Naive thymus-derived CD4-positive, alpha-beta T cell (primary cell): ENCODE measurements around the gene ATP2A3. TPM values are rescaled to one million over a fixed set of nuclear protein-coding genes. Genes with fewer than 3 reads are reported as not detected.
A peak's percentile ranks its signal among the peaks of the same experiment; 100 is the strongest.

Experiments
- ATAC-seq: fragments of 150-1000 bp; cut with Tn5 transposase; 2 replicates; pipeline ENCODE4 v1.10.0; 2021; ENCODE audit warnings: mild to moderate bottlenecking, moderate library complexity
- CTCF ChIA-PET: fragments of 350-600 bp; sonication (Branson Sonifier 250); formaldehyde crosslinking; loops from one replicate; lab custom pipeline; 2021; ENCODE audit warnings: antibody characterized with exemption; lab: Charles Lee
- POLR2A ChIA-PET: fragments of 350-600 bp; sonication (Branson Sonifier 250); formaldehyde crosslinking; loops from one replicate; lab custom pipeline; 2021; ENCODE audit warnings: antibody characterized with exemption, inconsistent platforms; lab: Charles Lee
- DNase-seq, 9 donors: peaks; one replicate each; pipeline versions ENCODE4 v3.0.0 to v3.0.0-alpha.2; 2020 to 2022; ENCODE audit warnings: mixed read lengths in 1 of 9
- H3K27ac ChIP-seq: one replicate; pipeline ENCODE4 v1.7.0; 2013; ENCODE audit warnings: mild to moderate bottlenecking, low read depth, low read length, moderate library complexity
- H3K27me3 ChIP-seq, 2 donors: one replicate each; pipeline ENCODE4 v1.7.0; 2013; ENCODE audit warnings: low read length in 2 of 2, mild to moderate bottlenecking in 2 of 2, moderate library complexity in 2 of 2; ENCODE audit not compliant: control insufficient read depth in 2 of 2, insufficient read depth in 2 of 2
- H3K36me3 ChIP-seq, 3 experiments: 1 replicate in 2 of 3; 2 replicates in 1 of 3; pipeline ENCODE4 v1.7.0; 2013; ENCODE audit warnings: low read length in 3 of 3, mild to moderate bottlenecking in 3 of 3, moderate library complexity in 1 of 3; ENCODE audit not compliant: insufficient read depth in 3 of 3, control insufficient read depth in 2 of 3
- H3K4me1 ChIP-seq, 2 donors: one replicate each; pipeline ENCODE4 v1.7.0; 2013; ENCODE audit warnings: low read length in 2 of 2, mild to moderate bottlenecking in 2 of 2, moderate library complexity in 1 of 2; ENCODE audit not compliant: control insufficient read depth in 2 of 2, insufficient read depth in 2 of 2
- H3K4me3 ChIP-seq: 2 replicates; pipeline ENCODE4 v1.7.0; 2013; ENCODE audit warnings: mild to moderate bottlenecking, low read length
- H3K9me3 ChIP-seq, 3 experiments: 1 replicate in 2 of 3; 2 replicates in 1 of 3; pipeline ENCODE4 v1.7.0; 2013; ENCODE audit warnings: low read length in 3 of 3; ENCODE audit not compliant: control insufficient read depth in 2 of 3
- H3K27ac Mint-ChIP-seq, 9 donors: one replicate each; pipeline ENCODE4 v1.8.0; 2020 to 2022; ENCODE audit warnings: mixed read lengths in 9 of 9, mild to moderate bottlenecking in 8 of 9, moderate library complexity in 5 of 9, inconsistent platforms in 2 of 9
- H3K27me3 Mint-ChIP-seq, 5 donors: one replicate each; pipeline ENCODE4 v1.8.0; 2021 to 2022; ENCODE audit warnings: mixed read lengths in 5 of 5, mild to moderate bottlenecking in 1 of 5
- H3K36me3 Mint-ChIP-seq, 5 donors: one replicate each; pipeline ENCODE4 v1.8.0; 2020 to 2022; ENCODE audit warnings: mixed read lengths in 5 of 5, mild to moderate bottlenecking in 3 of 5, inconsistent platforms in 1 of 5
- H3K4me1 Mint-ChIP-seq, 7 donors: one replicate each; pipeline ENCODE4 v1.8.0; 2020 to 2022; ENCODE audit warnings: mixed read lengths in 7 of 7, mild to moderate bottlenecking in 3 of 7, inconsistent platforms in 1 of 7
- H3K4me3 Mint-ChIP-seq, 10 donors: one replicate each; pipeline ENCODE4 v1.8.0; 2020 to 2022; ENCODE audit warnings: mild to moderate bottlenecking in 10 of 10, mixed read lengths in 10 of 10, moderate library complexity in 6 of 10, inconsistent platforms in 2 of 10
- H3K9me3 Mint-ChIP-seq, 11 donors: one replicate each; pipeline ENCODE4 v1.8.0; 2020 to 2022; ENCODE audit warnings: mixed read lengths in 11 of 11, mild to moderate bottlenecking in 4 of 11, inconsistent platforms in 1 of 11, moderate library complexity in 1 of 11
- intact Hi-C, 2 donors: fragments of 100-400 bp; cut with micrococcal nuclease; formaldehyde crosslinking; loops; one replicate each; pipeline ENCODE4 v1.15.1; 2023
- polyA plus RNA-seq, 2 donors: library from polyadenylated mRNA; unstranded; fragments of 300-500 nt; fragmentation: Illumina TruSeq; gene quantifications; one replicate each; pipeline ENCODE4 v1.2.3, GENCODE V29; 2021
- total RNA-seq, 6 experiments: library from RNA in 5 of 6; stranded (reverse) in 5 of 6; gene quantifications; 1 replicate in 5 of 6; 2 replicates in 1 of 6; pipeline ENCODE4 v1.2.3 and lab custom pipeline; 2021 to 2026

ATP2A3 gene
- total and polyA plus RNA-seq, 7 experiments from 2014 or later = 46.6 to 260 (median 157) TPM

DNA sequence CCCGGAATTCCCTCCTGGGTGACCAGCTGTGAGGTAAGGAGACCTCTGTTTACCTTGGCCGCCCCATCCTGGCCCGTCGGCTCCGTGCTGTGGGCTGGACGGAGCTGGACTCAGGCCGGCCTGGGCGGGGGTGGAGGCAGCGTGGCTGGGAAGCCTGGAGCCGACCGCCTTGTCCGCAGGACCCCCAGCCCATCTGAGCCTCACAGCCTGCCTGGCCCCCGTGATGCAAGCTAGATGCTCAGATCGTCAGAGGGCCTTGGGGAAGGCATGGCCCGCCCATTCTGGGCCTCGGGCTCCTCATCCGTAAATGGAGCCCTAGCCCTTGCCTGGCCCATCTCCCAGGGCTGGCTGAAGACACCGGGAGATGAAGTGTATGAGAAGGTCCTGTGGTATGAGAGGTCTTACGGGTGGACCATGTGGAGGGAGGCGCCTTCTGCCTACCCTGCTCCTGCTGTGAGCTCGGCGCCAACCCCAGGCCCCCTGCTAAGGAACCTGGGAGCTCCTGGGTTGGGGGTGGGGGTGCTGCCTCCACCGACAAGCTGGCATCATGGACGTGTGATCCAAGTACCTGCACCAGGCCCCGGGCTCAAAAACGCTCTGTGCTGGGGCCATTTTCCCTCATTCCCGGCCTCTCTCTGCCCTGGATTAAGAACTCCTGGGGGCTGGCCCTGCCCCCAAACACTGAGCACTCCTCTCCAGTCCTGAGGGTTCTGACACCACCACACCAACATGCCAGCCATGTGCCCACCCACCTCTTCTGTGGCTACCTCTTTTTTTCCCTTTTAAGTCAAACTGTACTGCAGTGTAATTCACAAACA is 42.5 kb downstream of the ATP2A3 start:
- H3K36me3 Mint-ChIP-seq = peaks cover 0 to 10% (median 5%) of the 10 kb centered on the region in 5 donors
- intact Hi-C loops = no loop called here
- no peaks in the 10 kb centered on the region for H3K27me3 ChIP-seq
- DNase-seq = no peak
- peaks cover 0 to 29% (median 0%) of the 10 kb centered on the region in 3 experiments for H3K36me3 ChIP-seq
- peak overlapping the region in 3 of 9 donors; percentile 29 to 56 (median 33) for H3K27ac Mint-ChIP-seq
- POLR2A ChIA-PET = no interaction called here
- no peak overlapping the region for H3K4me3 ChIP-seq
- H3K27ac ChIP-seq = no peak overlapping the region
- CTCF ChIA-PET = no interaction called here
- H3K9me3 Mint-ChIP-seq = no peaks in the 10 kb centered on the region
- H3K4me3 Mint-ChIP-seq = no peak overlapping the region
- peaks cover 6 to 9% of the 10 kb centered on the region in 2 donors for H3K4me1 ChIP-seq
- H3K9me3 ChIP-seq = no peaks in the 10 kb centered on the region
- H3K4me1 Mint-ChIP-seq = peaks cover 4 to 11% (median 8%) of the 10 kb centered on the region in 7 donors
- no peaks in the 10 kb centered on the region for H3K27me3 Mint-ChIP-seq
- ATAC-seq = no peak

DNA sequence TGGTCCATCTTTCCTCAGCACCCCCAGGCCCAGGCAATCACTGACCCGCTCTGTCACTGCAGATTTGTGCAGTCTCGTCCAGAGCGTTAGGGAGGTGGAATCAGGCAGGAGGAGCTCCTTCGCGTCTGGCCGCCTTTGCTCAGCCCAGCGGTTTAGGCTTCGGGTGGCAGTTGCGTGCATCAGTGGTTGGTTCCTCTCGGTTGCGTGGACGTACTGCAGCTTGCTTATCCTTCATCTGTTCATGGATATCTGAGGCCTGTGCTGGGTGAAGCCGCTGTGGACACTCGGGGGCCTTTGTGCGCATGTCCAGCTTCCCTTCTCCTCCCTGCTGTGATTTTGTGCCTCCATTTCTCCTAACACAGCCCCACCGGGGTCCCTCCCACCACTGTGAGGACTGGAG is 43.2 kb downstream of the ATP2A3 start:
- Histone ChIP-seq H3K4me3 (no peak overlapping the region), H3K9me3 (no peaks in the 10 kb centered on the region), H3K36me3 (peaks cover 0 to 24% (median 0%) of the 10 kb centered on the region in 3 experiments), H3K27me3 (no peaks in the 10 kb centered on the region), H3K27ac (no peak overlapping the region), H3K4me1 (peaks cover 13 to 16% of the 10 kb centered on the region in 2 donors)
- ChIA-PET POLR2A (no interaction called here), CTCF (no interaction called here)
- ATAC-seq (no peak), DNase-seq (no peak)
- peaks cover 6 to 18% (median 11%) of the 10 kb centered on the region in 7 donors for H3K4me1 Mint-ChIP-seq
- no peaks in the 10 kb centered on the region for H3K27me3 Mint-ChIP-seq
- peaks cover 0 to 10% (median 5%) of the 10 kb centered on the region in 5 donors for H3K36me3 Mint-ChIP-seq
- H3K27ac Mint-ChIP-seq = no peak overlapping the region
- intact Hi-C loops = no loop called here
- no peaks in the 10 kb centered on the region for H3K9me3 Mint-ChIP-seq
- no peak overlapping the region for H3K4me3 Mint-ChIP-seq

GRCh38 chr17:3919123-3919624 is 45.1 kb downstream of the ATP2A3 start:
- Histone ChIP-seq H3K27me3 (no peaks in the 10 kb centered on the region), H3K27ac (no peak overlapping the region), H3K9me3 (no peaks in the 10 kb centered on the region), H3K4me1 (peaks cover 18 to 22% of the 10 kb centered on the region in 2 donors), H3K36me3 (peaks cover 0 to 6% (median 0%) of the 10 kb centered on the region in 3 experiments), H3K4me3 (no peak overlapping the region)
- DNase-seq (no peak), ATAC-seq (no peak)
- intact Hi-C loops = no loop called here
- ChIA-PET POLR2A (no interaction called here), CTCF (no interaction called here)
- Mint-ChIP-seq H3K9me3 (no peaks in the 10 kb centered on the region), H3K4me1 (peaks cover 13 to 33% (median 20%) of the 10 kb centered on the region in 7 donors), H3K27me3 (no peaks in the 10 kb centered on the region), H3K4me3 (no peak overlapping the region), H3K36me3 (peaks cover 0 to 2% (median 0%) of the 10 kb centered on the region in 5 donors), H3K27ac (no peak overlapping the region)

- no peaks in the 10 kb centered on the region for H3K36me3 Mint-ChIP-seq
- Histone ChIP-seq H3K27ac (no peak overlapping the region), H3K36me3 (no peaks in the 10 kb centered on the region), H3K4me3 (no peak overlapping the region), H3K9me3 (no peaks in the 10 kb centered on the region), H3K27me3 (no peaks in the 10 kb centered on the region), H3K4me1 (peaks cover 24 to 28% of the 10 kb centered on the region in 2 donors)
- ChIA-PET POLR2A (no interaction called here), CTCF (no interaction called here)
- intact Hi-C loops = no loop called here
- ATAC-seq = no peak
- peaks cover 20 to 39% (median 26%) of the 10 kb centered on the region in 7 donors for H3K4me1 Mint-ChIP-seq
- no peak for DNase-seq
- peak overlapping the region in 1 of 10 donors; percentile 31 for H3K4me3 Mint-ChIP-seq
- H3K9me3 Mint-ChIP-seq = no peaks in the 10 kb centered on the region
- H3K27me3 Mint-ChIP-seq = no peaks in the 10 kb centered on the region
- H3K27ac Mint-ChIP-seq = peak overlapping the region in 3 of 9 donors; percentile 34 to 68 (median 61)
These were observed 45.7 kb downstream of the ATP2A3 start for GRCh38 chr17:3918372-3919122.

DNA sequence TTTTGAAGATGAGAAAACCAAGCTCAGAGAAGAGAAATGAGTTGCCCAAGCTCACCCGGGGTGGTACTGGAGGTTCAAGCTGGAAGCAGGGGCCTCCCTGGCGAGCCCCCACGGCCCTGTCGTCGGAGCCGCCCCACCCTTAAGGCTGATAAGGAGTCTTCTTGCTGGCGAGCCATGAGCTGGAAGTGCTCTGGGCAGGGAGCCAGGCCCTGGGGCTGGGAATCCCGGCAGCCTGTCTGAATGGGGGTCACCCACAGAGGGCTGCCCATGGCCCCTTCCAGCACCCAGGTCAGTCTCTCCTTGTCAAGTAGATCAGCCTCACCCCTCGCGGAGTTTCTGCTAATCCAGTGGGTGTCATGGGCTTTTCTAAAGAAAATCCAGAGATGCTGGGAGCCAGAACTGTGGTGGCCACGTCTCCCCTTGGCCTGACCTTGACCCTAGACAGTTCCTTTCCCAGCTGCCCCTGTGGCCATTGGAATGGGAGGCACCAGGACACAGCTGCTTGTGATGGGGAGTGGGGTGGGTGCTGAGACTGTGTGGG is 46.8 kb downstream of the ATP2A3 start:
- H3K9me3 Mint-ChIP-seq = no peaks in the 10 kb centered on the region
- Histone ChIP-seq H3K9me3 (no peaks in the 10 kb centered on the region), H3K4me1 (peaks cover 24 to 31% of the 10 kb centered on the region in 2 donors), H3K27ac (no peak overlapping the region), H3K36me3 (no peaks in the 10 kb centered on the region), H3K27me3 (no peaks in the 10 kb centered on the region), H3K4me3 (no peak overlapping the region)
- peak overlapping the region in 2 of 9 donors; percentile 6 to 24 for H3K27ac Mint-ChIP-seq
- no peak for ATAC-seq
- ChIA-PET CTCF (no interaction called here), POLR2A (no interaction called here)
- H3K4me1 Mint-ChIP-seq = peaks cover 20 to 44% (median 31%) of the 10 kb centered on the region in 7 donors
- no peaks in the 10 kb centered on the region for H3K36me3 Mint-ChIP-seq
- DNase-seq = no peak
- H3K27me3 Mint-ChIP-seq = no peaks in the 10 kb centered on the region
- intact Hi-C loops = no loop called here
- H3K4me3 Mint-ChIP-seq = peak overlapping the region in 2 of 10 donors; percentile 58 to 77

DNA sequence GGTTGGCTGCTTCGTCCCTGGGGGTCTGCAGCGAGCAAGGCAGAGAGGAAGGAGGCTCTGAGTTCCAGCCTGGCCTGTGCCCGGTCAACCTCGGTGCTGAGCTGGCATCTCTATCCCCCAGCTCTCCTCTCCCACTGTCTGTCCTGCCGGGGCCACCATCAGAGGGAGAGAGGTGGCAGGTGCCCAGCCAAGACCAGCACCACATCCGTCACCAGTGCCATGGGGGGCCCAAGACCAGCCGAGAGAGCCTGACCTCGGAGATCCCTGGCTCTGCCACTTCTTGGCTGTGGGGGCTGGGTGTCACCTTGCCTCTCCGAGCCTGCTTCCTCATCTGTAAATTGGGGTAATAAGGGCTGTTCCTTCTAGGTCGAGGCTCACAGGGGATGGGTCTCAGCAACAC is 47.4 kb downstream of the ATP2A3 start:
- peaks cover 24 to 31% of the 10 kb centered on the region in 2 donors for H3K4me1 ChIP-seq
- Mint-ChIP-seq H3K4me1 (peaks cover 19 to 47% (median 34%) of the 10 kb centered on the region in 7 donors), H3K4me3 (peak overlapping the region in 8 of 10 donors; percentile 5 to 77 (median 52)), H3K27me3 (no peaks in the 10 kb centered on the region), H3K9me3 (no peaks in the 10 kb centered on the region), H3K36me3 (no peaks in the 10 kb centered on the region), H3K27ac (peak overlapping the region in 4 of 9 donors; percentile 24 to 52 (median 40))
- intact Hi-C loops = no loop called here
- H3K27ac ChIP-seq = peak overlapping the region; percentile 2
- H3K36me3 ChIP-seq = no peaks in the 10 kb centered on the region
- ChIA-PET CTCF (interaction anchor here (1.5 kb wide), 1 partner anchor 87 kb away, joined by 3 read pairs; no protein-coding TSS in a partner anchor), POLR2A (interaction anchor here (0.6 kb wide), 1 partner anchor 89 kb away, joined by 3 read pairs; no protein-coding TSS in a partner anchor)
- DNase-seq (no peak), ATAC-seq (peak; percentile 16)
- no peak overlapping the region for H3K4me3 ChIP-seq
- H3K27me3 ChIP-seq = no peaks in the 10 kb centered on the region
- H3K9me3 ChIP-seq = no peaks in the 10 kb centered on the region
